ENCODE results near the gene FAM234A.

Gene FAM234A

DNA sequence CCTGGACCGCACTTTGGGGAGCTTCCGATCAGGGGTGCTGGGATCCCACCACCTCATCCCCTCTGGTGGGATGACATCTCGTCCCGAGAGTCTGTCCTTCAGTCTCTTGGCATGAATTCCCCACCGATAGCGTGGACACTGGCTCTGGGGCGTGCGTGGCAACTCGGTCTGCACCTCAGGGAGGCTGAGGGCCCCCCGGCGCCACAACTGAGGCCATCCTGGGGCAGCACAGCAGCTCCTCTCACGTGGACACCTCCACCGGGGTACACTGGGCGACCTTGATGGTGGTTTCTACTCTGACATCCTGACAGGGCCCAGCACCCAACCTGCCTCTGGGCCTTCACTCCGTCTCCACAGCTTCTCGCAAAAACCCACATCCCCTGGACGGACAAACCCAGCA lies 56.9 kb downstream of the FAM234A start:
- no peak overlapping the region for H3K4me3 ChIP-seq (ENCODE audit: low read length)
- no peak for DNase-seq (ENCODE audit: low read depth)
- TF ChIP-seq, protein P1, sequence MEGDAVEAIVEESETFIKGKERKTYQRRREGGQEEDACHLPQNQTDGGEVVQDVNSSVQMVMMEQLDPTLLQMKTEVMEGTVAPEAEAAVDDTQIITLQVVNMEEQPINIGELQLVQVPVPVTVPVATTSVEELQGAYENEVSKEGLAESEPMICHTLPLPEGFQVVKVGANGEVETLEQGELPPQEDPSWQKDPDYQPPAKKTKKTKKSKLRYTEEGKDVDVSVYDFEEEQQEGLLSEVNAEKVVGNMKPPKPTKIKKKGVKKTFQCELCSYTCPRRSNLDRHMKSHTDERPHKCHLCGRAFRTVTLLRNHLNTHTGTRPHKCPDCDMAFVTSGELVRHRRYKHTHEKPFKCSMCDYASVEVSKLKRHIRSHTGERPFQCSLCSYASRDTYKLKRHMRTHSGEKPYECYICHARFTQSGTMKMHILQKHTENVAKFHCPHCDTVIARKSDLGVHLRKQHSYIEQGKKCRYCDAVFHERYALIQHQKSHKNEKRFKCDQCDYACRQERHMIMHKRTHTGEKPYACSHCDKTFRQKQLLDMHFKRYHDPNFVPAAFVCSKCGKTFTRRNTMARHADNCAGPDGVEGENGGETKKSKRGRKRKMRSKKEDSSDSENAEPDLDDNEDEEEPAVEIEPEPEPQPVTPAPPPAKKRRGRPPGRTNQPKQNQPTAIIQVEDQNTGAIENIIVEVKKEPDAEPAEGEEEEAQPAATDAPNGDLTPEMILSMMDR (conservative IDR thresholded peaks at IDR 0.05; ENCODE audit: low read depth, low read length) = no peak

DNA sequence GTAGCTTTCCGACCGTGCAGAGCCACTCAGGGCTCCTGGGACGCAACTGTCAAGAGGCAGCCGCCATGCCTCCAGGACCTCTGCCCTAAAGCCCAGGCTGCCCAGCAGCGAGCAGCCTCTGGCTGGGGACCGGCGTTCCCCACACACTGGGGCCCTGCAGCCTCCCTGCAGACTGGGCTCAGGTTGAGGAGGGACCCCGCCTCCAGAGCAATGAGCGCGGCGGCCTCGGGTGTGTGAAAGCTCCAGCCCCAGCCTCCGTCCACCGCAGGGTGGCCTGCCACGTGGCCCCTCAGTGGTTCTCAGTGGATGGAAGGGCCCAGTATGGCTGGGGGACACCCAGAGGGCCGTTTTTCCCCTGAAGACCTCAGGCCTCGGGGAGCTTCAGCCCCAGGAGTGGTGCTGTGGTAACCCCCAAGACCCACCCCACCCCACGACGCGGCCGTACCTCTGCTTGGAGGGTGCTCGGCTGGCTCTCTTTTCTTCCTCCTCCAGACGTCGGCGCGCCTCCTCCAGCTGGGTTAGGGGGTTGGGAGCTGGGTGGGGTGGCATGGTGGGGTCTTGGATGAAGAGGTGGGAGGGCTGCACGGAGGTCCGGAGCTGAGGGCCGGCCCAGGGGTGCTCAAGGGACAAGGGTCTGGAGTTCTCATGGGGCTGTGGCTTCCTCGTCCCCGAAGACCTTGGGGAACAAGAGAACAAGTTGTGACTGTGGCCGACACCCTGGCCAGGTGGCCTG lies 58.6 kb downstream of the FAM234A start:
- DNase-seq (ENCODE audit: low read depth) = no peak
- TF ChIP-seq, protein P1 (conservative IDR thresholded peaks at IDR 0.05; ENCODE audit: low read depth, low read length) = no peak
- no peak overlapping the region for H3K4me3 ChIP-seq (ENCODE audit: low read length)

DNA sequence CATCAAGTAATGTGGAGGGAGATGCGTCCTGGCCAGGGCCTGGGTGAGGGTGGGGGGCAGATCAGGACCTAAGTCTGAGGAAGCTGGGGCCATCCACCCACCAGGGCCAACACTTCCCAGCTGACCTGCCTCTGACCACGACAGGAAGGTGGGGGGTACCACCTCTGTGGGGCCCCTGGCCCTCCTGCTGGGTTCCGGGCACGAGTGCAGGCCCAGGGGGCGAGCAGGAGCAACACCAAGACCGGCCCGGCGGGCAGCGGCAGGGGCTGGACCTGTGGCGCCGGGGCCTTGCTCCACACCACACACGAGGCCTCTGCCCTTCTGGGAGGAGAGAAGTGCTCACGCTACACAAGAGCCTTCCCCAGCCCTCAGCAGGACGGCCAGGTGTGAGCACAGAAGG lies 61.7 kb downstream of the FAM234A start:
- no peak for DNase-seq (ENCODE audit: low read depth)
- TF ChIP-seq, protein P1 (conservative IDR thresholded peaks at IDR 0.05; ENCODE audit: low read depth, low read length) = no peak
- H3K4me3 ChIP-seq (ENCODE audit: low read length) = no peak overlapping the region

DNA sequence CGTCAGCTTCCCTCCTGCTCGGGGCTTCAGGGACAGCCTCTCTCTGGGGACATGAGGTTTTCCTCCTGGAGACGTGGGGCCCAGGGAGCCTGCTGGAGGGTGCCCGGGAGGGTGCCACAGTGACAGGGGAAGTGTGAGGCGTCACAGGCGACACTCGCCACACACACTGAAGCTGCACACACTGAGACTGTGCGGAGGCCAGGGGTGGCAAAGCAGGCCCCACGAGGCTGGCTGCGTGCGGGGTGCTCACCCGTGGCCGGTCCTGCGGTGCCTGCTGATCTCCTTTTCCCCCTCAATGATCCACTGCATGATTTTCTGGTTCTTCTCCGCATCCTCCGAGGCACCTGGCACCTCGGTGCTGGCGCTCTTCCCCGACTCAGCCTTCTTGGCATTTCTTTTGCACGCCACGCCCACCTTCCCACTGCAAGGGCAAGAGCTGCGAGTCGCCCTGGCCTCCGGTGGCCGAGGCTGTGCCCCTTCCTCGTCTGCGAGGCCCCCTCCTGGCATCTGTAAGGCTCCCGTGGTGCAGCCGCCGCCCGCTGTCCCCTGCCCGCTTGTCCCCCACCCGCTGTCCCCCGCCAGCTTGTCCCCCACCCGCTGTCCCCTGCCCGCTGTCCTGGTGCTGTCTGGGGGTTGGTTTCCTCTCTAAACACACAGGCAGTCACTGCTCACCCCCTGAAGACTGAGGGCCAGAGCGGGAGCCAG lies 62.3 kb downstream of the FAM234A start:
- DNase-seq (ENCODE audit: low read depth) = no peak
- H3K4me3 ChIP-seq (ENCODE audit: low read length) = no peak overlapping the region
- TF ChIP-seq, protein P1 (conservative IDR thresholded peaks at IDR 0.05; ENCODE audit: low read depth, low read length) = no peak

DNA sequence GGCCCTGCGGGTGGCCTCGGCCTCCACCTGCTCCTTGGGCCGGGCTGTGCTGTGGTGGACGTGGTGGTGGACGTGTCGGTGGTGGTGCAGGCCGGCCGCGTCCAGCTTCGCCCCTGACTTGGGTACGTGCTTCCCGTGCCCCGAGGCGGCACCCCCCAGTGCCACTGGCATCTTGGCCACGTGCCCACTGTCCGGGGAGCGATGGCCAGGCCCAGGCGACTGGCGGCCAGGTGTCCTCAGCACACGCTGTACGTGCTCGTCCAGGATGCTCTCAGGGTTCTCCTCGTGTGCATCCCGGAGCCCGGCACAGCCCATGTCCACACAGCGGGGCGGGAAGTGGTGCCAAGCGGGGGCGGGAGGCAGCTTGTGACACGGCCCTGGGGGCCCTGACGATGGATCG lies 63.2 kb downstream of the FAM234A start:
- TF ChIP-seq, protein P1 (conservative IDR thresholded peaks at IDR 0.05; ENCODE audit: low read depth, low read length) = no peak
- no peak for DNase-seq (ENCODE audit: low read depth)
- no peak overlapping the region for H3K4me3 ChIP-seq (ENCODE audit: low read length)

DNA sequence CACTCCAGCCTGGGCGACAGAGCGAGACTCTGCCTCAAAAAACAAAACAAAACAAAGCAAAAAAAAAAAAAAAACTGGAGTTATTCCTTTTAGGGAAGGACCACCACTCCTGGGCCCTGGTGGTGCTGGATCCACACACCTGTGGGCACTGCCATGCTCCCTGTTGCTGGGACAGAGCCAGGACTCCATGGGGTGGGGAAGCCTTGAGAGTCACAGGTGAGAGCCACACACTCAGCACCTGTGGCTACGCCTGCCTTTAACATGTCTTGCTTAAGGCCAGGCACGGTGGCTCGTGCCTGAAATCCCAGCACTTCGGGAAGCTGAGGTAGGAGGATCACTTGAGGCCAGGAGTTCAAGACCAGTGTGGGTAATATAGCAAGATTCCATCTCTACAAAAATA lies 66.6 kb downstream of the FAM234A start:
- H3K4me3 ChIP-seq (ENCODE audit: low read length) = no peak overlapping the region
- DNase-seq (ENCODE audit: low read depth) = no peak
- TF ChIP-seq, protein P1 (conservative IDR thresholded peaks at IDR 0.05; ENCODE audit: low read depth, low read length) = no peak

DNA sequence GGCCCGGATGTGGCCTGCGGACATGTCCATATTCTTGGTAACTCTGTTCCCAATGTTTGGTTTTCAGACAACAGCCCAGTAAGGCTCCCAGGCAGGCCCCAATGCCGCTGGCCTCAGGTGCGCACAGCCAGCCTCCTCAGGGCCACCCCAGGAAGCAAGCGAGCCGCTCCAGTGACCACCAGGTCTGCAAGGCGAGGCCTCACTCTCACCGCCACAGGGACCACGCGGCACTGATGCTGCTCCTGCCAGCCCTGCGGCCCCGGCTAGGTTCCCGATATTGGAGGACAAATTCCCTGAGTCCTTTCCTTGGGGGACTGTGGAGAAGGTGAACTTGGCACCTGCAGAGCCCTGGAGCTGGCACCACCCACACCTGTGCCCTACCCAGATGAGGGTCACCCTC lies 67.3 kb downstream of the FAM234A start:
- TF ChIP-seq, protein P1 (conservative IDR thresholded peaks at IDR 0.05; ENCODE audit: low read depth, low read length) = no peak
- no peak for DNase-seq (ENCODE audit: low read depth)
- H3K4me3 ChIP-seq (ENCODE audit: low read length) = no peak overlapping the region

All from retinal pigment epithelial cell (primary cell).